AG09309 (cell line): ENCODE results near the gene TBC1D4.

Source experiments
- DNase-seq: peaks from one replicate; pipeline ENCODE4 v3.0.0-alpha.2; 2010; ENCODE audit warnings: low read depth
- H3K4me3 ChIP-seq: 2 replicates; pipeline ENCODE4 v1.5.1; 2011; ENCODE audit warnings: mild to moderate bottlenecking, low read depth, low read length, moderate library complexity; ENCODE audit not compliant: control insufficient read depth
- TF ChIP-seq, protein P1 (sequence below): IDR thresholded peaks from 2 replicates; pipeline ENCODE4 v1.5.1; 2011; ENCODE audit warnings: mild to moderate bottlenecking, low read depth, low read length, inconsistent platforms; ENCODE audit not compliant: insufficient read depth, control insufficient read depth; ENCODE audit errors: missing control alignments

Gene TBC1D4

DNA sequence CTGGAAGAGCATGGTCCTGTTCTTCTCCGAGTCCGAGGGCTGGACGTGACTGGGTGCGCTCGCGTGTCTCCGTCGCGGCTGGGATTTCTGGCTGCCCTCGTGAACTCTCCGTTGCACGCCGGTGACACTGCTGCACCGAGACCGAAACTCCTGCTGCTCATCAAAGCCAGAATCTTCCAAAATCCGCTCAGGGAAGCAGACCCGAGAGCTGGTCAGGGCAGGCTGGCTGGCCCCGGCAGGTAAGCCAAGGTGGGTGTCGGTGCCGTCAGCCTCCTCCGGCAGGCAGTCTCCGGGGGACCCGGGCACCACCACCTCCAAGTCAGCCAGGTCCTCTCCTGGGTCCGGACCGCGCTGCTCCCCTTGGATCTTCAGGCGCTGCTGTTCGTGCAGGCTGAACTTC is 119.9 kb downstream of the TBC1D4 start:
- DNase-seq: no peak
- H3K4me3 ChIP-seq: no peak overlapping the region
- TF ChIP-seq, protein P1, sequence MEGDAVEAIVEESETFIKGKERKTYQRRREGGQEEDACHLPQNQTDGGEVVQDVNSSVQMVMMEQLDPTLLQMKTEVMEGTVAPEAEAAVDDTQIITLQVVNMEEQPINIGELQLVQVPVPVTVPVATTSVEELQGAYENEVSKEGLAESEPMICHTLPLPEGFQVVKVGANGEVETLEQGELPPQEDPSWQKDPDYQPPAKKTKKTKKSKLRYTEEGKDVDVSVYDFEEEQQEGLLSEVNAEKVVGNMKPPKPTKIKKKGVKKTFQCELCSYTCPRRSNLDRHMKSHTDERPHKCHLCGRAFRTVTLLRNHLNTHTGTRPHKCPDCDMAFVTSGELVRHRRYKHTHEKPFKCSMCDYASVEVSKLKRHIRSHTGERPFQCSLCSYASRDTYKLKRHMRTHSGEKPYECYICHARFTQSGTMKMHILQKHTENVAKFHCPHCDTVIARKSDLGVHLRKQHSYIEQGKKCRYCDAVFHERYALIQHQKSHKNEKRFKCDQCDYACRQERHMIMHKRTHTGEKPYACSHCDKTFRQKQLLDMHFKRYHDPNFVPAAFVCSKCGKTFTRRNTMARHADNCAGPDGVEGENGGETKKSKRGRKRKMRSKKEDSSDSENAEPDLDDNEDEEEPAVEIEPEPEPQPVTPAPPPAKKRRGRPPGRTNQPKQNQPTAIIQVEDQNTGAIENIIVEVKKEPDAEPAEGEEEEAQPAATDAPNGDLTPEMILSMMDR: no peak

DNA sequence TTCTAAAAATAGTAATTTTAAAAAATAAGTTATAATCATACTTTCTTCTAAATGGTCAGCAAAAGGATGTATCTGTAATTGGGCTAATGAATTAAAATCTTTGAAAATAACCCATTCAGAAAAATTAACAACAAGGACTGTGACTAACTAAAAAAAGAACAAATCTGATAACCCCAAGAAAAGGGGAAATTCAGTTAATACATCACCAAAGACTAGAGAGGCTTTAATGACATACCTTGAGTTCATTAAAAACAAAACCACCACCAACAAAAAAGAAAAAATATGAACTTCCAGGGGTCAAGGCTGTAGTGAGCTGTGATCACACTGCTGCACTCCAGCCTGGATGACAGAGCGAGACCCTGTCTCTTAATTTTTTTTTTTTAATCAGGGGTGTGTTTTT is 121.8 kb downstream of the TBC1D4 start:
- TF ChIP-seq, protein P1: no peak
- no peak for DNase-seq
- no peak overlapping the region for H3K4me3 ChIP-seq

DNA sequence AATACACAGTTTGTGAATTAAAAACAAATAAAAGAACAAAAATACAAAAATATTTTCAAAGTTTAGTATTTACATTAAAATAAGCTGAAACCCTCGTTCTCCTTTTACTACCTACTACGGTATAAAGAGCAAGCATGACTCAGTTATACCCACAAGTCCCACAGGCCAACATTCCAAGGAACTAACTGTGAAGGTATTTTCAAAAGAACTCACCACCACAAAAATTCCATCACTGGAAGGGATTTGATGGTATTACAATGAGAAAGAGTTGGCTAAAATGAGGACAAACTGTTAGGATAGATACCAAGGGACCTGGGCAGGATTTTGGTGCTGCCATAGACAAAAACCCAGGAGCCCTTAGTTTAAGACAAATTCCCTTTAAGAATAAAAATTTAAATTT is 122.7 kb downstream of the TBC1D4 start:
- no peak overlapping the region for H3K4me3 ChIP-seq
- DNase-seq: peak; percentile 73
- TF ChIP-seq, protein P1: no peak

DNA sequence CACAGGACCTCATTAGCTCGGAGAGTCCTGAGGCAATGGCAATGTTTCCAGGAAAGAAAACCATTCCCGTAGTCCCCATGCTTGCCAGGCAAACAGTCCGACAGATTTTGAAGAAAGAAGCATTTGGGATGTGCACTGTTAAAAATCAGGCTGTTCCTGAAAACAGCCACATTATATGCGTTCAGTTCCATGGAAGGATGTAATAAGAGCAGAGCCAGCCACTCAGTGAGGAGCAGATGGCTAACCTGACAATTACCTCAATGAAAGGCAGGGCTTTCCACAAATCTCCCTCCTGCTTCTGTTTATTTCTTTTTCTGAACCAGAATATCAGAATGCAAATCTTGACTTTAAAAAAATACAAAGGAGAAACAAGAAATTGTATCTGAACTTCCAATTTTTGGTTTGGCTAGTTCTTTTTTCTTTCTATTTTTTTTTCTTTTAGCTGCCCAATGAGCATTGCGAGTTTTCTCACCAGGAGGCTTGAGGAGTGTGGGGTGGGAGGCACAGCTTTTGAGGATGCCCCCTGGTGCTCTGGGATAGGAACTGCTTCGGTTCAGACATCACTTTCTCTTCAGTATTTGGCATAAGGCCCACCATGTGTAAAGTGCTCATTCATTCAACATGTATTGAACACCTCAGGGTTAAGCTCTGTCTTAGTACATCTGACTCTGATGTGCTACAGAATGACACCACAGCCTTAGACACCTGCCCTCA is 124.2 kb downstream of the TBC1D4 start:
- TF ChIP-seq, protein P1: peak; percentile 64
- no peak for DNase-seq
- no peak overlapping the region for H3K4me3 ChIP-seq

DNA sequence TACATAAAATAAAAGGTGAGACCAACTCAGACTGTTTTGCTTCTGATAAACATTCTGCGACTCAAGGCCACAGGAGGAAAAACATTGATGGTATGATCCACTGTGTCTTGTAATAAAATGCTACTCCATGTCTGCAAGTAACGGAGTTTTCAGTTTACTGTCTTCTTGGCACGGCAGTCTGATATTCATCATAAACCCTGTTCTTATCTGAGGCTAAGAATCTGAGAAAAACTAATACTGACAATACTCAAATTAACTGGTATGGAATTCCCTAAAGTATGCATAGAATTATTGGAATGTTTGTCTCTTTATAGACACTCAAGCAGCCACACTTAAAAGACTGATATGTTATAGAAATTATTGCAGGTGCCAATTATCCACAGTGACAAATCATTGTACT is 125.5 kb downstream of the TBC1D4 start:
- no peak for DNase-seq
- H3K4me3 ChIP-seq: no peak overlapping the region
- TF ChIP-seq, protein P1: no peak

DNA sequence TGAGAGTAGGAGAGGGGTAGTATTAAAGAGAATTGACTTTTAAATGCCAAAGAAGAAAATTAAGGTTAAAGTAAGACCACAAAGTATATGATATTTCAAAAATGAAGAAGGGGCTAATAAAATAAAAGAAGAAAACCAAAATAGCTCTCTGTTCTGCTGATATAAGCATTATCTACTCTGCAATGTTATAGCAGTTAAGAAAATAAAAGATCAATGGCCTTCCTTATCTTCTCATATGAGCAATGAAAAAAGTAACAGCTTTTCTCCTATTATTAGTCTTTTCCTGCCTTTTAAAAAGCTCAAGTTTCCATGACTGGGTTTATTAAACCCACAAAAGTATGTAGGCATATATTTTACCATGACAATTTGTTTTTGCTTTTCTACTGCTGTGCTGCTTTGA is 126.4 kb downstream of the TBC1D4 start:
- no peak overlapping the region for H3K4me3 ChIP-seq
- no peak for DNase-seq
- TF ChIP-seq, protein P1: no peak

DNA sequence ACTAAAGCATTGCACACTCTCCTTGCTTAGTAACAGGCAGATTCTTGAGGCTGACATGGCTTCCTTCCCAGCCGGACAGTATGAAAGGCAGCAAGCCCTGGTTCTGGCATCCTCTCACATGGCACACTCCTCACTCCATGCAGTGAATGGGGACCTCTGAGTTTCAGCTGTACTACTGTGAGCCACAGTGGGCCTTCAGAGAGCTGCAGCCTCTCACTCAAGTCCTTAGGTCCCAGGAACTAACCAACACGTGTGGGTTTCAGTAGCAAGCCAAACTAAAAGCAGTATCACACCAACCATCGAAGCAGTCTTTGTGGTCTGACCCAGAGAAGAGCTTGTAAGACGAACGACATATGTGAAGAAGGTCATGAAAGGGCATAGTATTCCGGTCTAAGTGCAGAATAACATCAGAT is 128.2 kb downstream of the TBC1D4 start:
- no peak overlapping the region for H3K4me3 ChIP-seq
- TF ChIP-seq, protein P1: no peak
- DNase-seq: no peak
